GM12891 (cell line): ENCODE data around the gene CACNA1I.

Source experiments
- POLR2A ChIP-seq: IDR thresholded peaks from 2 replicates; pipeline ENCODE4 v1.6.1; 2011; ENCODE audit warnings: low read depth, low read length, control low read depth
- POLR2AphosphoS5 ChIP-seq: IDR thresholded peaks from 2 replicates; pipeline ENCODE4 v1.6.1; 2011; ENCODE audit warnings: low read depth, low read length, control low read depth
- POU2F2 ChIP-seq: IDR thresholded peaks from 2 replicates; pipeline ENCODE4 v1.6.1; 2011; ENCODE audit warnings: low read depth, mild to moderate bottlenecking, control low read depth, low read length, moderate library complexity
- TAF1 ChIP-seq: IDR thresholded peaks from 2 replicates; pipeline ENCODE4 v1.6.1; 2011; ENCODE audit warnings: low read depth, low read length, control low read depth

GRCh38 chr22:39689421-39689820 lies 118.9 kb downstream of the CACNA1I start:
- TF ChIP-seq TAF1 (no peak), POLR2A (no peak), POLR2AphosphoS5 (no peak), POU2F2 (no peak)
